ENCODE data around the gene IYD.
"Not testable (repeated sequence)": the region's sequence is repeated elsewhere in the genome, so short reads cannot be mapped to it uniquely, and the experiment has no call there.

IYD gene

GRCh38 chr6:150425508-150425907, 56.7 kb downstream of the IYD start:
- no peak overlapping the region for H3K9ac ChIP-seq (ENCODE audit: low read length)
- H3K36me3 ChIP-seq (ENCODE audit: control insufficient read depth, insufficient read depth, low read length): no peaks in the 10 kb centered on the region
- H3K4me3 ChIP-seq (ENCODE audit: low read length): no peak overlapping the region
- H3K4me1 ChIP-seq (ENCODE audit: control insufficient read depth, insufficient read depth, low read length): no peaks in the 10 kb centered on the region
- H3K9me3 ChIP-seq (ENCODE audit: control insufficient read depth, low read length): no peaks in the 10 kb centered on the region
- no peaks in the 10 kb centered on the region for H3K27me3 ChIP-seq (ENCODE audit: control insufficient read depth, insufficient read depth, low read length)

- Histone ChIP-seq H3K9me3 (ENCODE audit: control insufficient read depth, low read length) (no peaks in the 10 kb centered on the region), H3K4me3 (ENCODE audit: low read length) (no peak overlapping the region), H3K27me3 (ENCODE audit: control insufficient read depth, insufficient read depth, low read length) (no peaks in the 10 kb centered on the region), H3K4me1 (ENCODE audit: control insufficient read depth, insufficient read depth, low read length) (no peaks in the 10 kb centered on the region), H3K9ac (ENCODE audit: low read length) (no peak overlapping the region), H3K36me3 (ENCODE audit: control insufficient read depth, insufficient read depth, low read length) (no peaks in the 10 kb centered on the region)
These were observed 57.4 kb downstream of the IYD start for GRCh38 chr6:150426198-150426597.

- no peaks in the 10 kb centered on the region for H3K27me3 ChIP-seq (ENCODE audit: control insufficient read depth, insufficient read depth, low read length)
These were observed 58.3 kb downstream of the IYD start for GRCh38 chr6:150427037-150427602.

GRCh38 chr6:150427843-150428242, 59.0 kb downstream of the IYD start:
- Histone ChIP-seq H3K27me3 (ENCODE audit: control insufficient read depth, insufficient read depth, low read length) (no peaks in the 10 kb centered on the region), H3K9ac (ENCODE audit: low read length) (no peak overlapping the region), H3K4me3 (ENCODE audit: low read length) (no peak overlapping the region), H3K9me3 (ENCODE audit: control insufficient read depth, low read length) (no peaks in the 10 kb centered on the region), H3K36me3 (ENCODE audit: control insufficient read depth, insufficient read depth, low read length) (no peaks in the 10 kb centered on the region), H3K4me1 (ENCODE audit: control insufficient read depth, insufficient read depth, low read length) (no peaks in the 10 kb centered on the region)

More at GRCh38 chr6:150427037-150427602, 58.3 kb downstream of the IYD start:
- Histone ChIP-seq H3K4me3 (ENCODE audit: low read length) (no peak overlapping the region), H3K9me3 (ENCODE audit: control insufficient read depth, low read length) (no peaks in the 10 kb centered on the region), H3K36me3 (ENCODE audit: control insufficient read depth, insufficient read depth, low read length) (no peaks in the 10 kb centered on the region), H3K9ac (ENCODE audit: low read length) (no peak overlapping the region), H3K4me1 (ENCODE audit: control insufficient read depth, insufficient read depth, low read length) (no peaks in the 10 kb centered on the region)

GRCh38 chr6:150430815-150431214, 62.0 kb downstream of the IYD start:
- Histone ChIP-seq H3K36me3 (ENCODE audit: control insufficient read depth, insufficient read depth, low read length) (no peaks in the 10 kb centered on the region), H3K27me3 (ENCODE audit: control insufficient read depth, insufficient read depth, low read length) (no peaks in the 10 kb centered on the region), H3K9me3 (ENCODE audit: control insufficient read depth, low read length) (no peaks in the 10 kb centered on the region), H3K4me1 (ENCODE audit: control insufficient read depth, insufficient read depth, low read length) (no peaks in the 10 kb centered on the region), H3K9ac (ENCODE audit: low read length) (no peak overlapping the region), H3K4me3 (ENCODE audit: low read length) (no peak overlapping the region)

GRCh38 chr6:150435360-150435759, 66.5 kb downstream of the IYD start:
- Histone ChIP-seq H3K9me3 (ENCODE audit: control insufficient read depth, low read length) (no peaks in the 10 kb centered on the region), H3K36me3 (ENCODE audit: control insufficient read depth, insufficient read depth, low read length) (no peaks in the 10 kb centered on the region), H3K4me3 (ENCODE audit: low read length) (no peak overlapping the region), H3K27me3 (ENCODE audit: control insufficient read depth, insufficient read depth, low read length) (no peaks in the 10 kb centered on the region), H3K4me1 (ENCODE audit: control insufficient read depth, insufficient read depth, low read length) (no peaks in the 10 kb centered on the region), H3K9ac (ENCODE audit: low read length) (no peak overlapping the region)

GRCh38 chr6:150435832-150436231, 67.0 kb downstream of the IYD start:
- no peak overlapping the region for H3K9ac ChIP-seq (ENCODE audit: low read length)

GRCh38 chr6:150439373-150439772, 70.6 kb downstream of the IYD start:
- H3K9ac ChIP-seq (ENCODE audit: low read length): no peak overlapping the region
- no peaks in the 10 kb centered on the region for H3K9me3 ChIP-seq (ENCODE audit: control insufficient read depth, low read length)
- H3K27me3 ChIP-seq (ENCODE audit: control insufficient read depth, insufficient read depth, low read length): no peaks in the 10 kb centered on the region
- no peak overlapping the region for H3K4me3 ChIP-seq (ENCODE audit: low read length)
- no peaks in the 10 kb centered on the region for H3K36me3 ChIP-seq (ENCODE audit: control insufficient read depth, insufficient read depth, low read length)
- H3K4me1 ChIP-seq (ENCODE audit: control insufficient read depth, insufficient read depth, low read length): no peaks in the 10 kb centered on the region

More at GRCh38 chr6:150435832-150436231, 67.0 kb downstream of the IYD start:
- Histone ChIP-seq H3K36me3 (ENCODE audit: control insufficient read depth, insufficient read depth, low read length) (no peaks in the 10 kb centered on the region), H3K9me3 (ENCODE audit: control insufficient read depth, low read length) (no peaks in the 10 kb centered on the region), H3K4me3 (ENCODE audit: low read length) (no peak overlapping the region), H3K4me1 (ENCODE audit: control insufficient read depth, insufficient read depth, low read length) (no peaks in the 10 kb centered on the region), H3K27me3 (ENCODE audit: control insufficient read depth, insufficient read depth, low read length) (no peaks in the 10 kb centered on the region)

GRCh38 chr6:150443621-150444020, 74.8 kb downstream of the IYD start:
- no peaks in the 10 kb centered on the region for H3K36me3 ChIP-seq (ENCODE audit: control insufficient read depth, insufficient read depth, low read length)
- H3K4me3 ChIP-seq (ENCODE audit: low read length): no peak overlapping the region
- no peaks in the 10 kb centered on the region for H3K9me3 ChIP-seq (ENCODE audit: control insufficient read depth, low read length)
- H3K27me3 ChIP-seq (ENCODE audit: control insufficient read depth, insufficient read depth, low read length): no peaks in the 10 kb centered on the region
- H3K4me1 ChIP-seq (ENCODE audit: control insufficient read depth, insufficient read depth, low read length): no peaks in the 10 kb centered on the region
- no peak overlapping the region for H3K9ac ChIP-seq (ENCODE audit: low read length)

GRCh38 chr6:150444308-150444707, 75.5 kb downstream of the IYD start:
- H3K4me3 ChIP-seq (ENCODE audit: low read length): no peak overlapping the region
- no peaks in the 10 kb centered on the region for H3K36me3 ChIP-seq (ENCODE audit: control insufficient read depth, insufficient read depth, low read length)
- H3K9ac ChIP-seq (ENCODE audit: low read length): no peak overlapping the region
- no peaks in the 10 kb centered on the region for H3K27me3 ChIP-seq (ENCODE audit: control insufficient read depth, insufficient read depth, low read length)
- H3K4me1 ChIP-seq (ENCODE audit: control insufficient read depth, insufficient read depth, low read length): no peaks in the 10 kb centered on the region
- H3K9me3 ChIP-seq (ENCODE audit: control insufficient read depth, low read length): no peaks in the 10 kb centered on the region

- Histone ChIP-seq H3K4me3 (ENCODE audit: low read length) (no peak overlapping the region), H3K9ac (ENCODE audit: low read length) (no peak overlapping the region), H3K9me3 (ENCODE audit: control insufficient read depth, low read length) (no peaks in the 10 kb centered on the region), H3K27me3 (ENCODE audit: control insufficient read depth, insufficient read depth, low read length) (no peaks in the 10 kb centered on the region), H3K36me3 (ENCODE audit: control insufficient read depth, insufficient read depth, low read length) (no peaks in the 10 kb centered on the region), H3K4me1 (ENCODE audit: control insufficient read depth, insufficient read depth, low read length) (no peaks in the 10 kb centered on the region)
These were observed 76.7 kb downstream of the IYD start for GRCh38 chr6:150445486-150445885.

GRCh38 chr6:150448221-150448620, 79.4 kb downstream of the IYD start:
- H3K4me3 ChIP-seq (ENCODE audit: low read length): no peak overlapping the region
- no peaks in the 10 kb centered on the region for H3K27me3 ChIP-seq (ENCODE audit: control insufficient read depth, insufficient read depth, low read length)
- no peaks in the 10 kb centered on the region for H3K9me3 ChIP-seq (ENCODE audit: control insufficient read depth, low read length)
- no peaks in the 10 kb centered on the region for H3K36me3 ChIP-seq (ENCODE audit: control insufficient read depth, insufficient read depth, low read length)
- no peak overlapping the region for H3K9ac ChIP-seq (ENCODE audit: low read length)
- no peaks in the 10 kb centered on the region for H3K4me1 ChIP-seq (ENCODE audit: control insufficient read depth, insufficient read depth, low read length)

- not testable (repeated sequence) for H3K9me3 ChIP-seq (ENCODE audit: control insufficient read depth, low read length); H3K27me3 ChIP-seq (ENCODE audit: control insufficient read depth, insufficient read depth, low read length); H3K4me3 ChIP-seq (ENCODE audit: low read length); H3K4me1 ChIP-seq (ENCODE audit: control insufficient read depth, insufficient read depth, low read length); H3K9ac ChIP-seq (ENCODE audit: low read length); H3K36me3 ChIP-seq (ENCODE audit: control insufficient read depth, insufficient read depth, low read length)
These were observed 80.2 kb downstream of the IYD start for GRCh38 chr6:150449055-150449454.
